Jurkat, Clone E6-1 (cell line): ENCODE results near the gene MCM3AP.
"Not testable (repeated sequence)": the region's sequence is repeated elsewhere in the genome, so short reads cannot be mapped to it uniquely, and the experiment has no call there.

Experiments used
- DNase-seq: peaks from one replicate; pipeline ENCODE4 v3.0.0-alpha.2; 2011; ENCODE audit warnings: low read depth, low spot score
- H3K4me3 ChIP-seq: 2 replicates; pipeline ENCODE4 v1.5.1; 2011; ENCODE audit warnings: mild to moderate bottlenecking, low read length, control low read depth, moderate library complexity

Gene MCM3AP

DNA sequence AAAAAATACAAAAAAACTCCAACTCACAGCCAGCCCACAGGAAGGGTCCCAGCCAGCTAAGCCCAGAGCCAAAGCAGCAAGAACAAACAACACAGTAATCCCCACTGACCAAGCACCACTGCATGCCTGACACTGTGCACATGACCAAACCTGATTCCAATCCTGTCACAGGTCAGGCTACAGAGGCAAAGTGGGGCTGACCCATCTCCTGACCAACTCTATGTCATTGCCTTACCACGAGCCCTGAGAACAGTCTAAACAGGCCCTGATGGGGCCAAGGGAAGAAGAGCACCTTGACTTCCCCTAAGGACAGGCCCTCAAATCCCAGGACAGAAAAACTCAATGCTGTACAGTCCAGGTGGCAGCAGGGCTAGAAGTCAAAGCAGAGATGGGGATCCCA lies 59.3 kb downstream of the MCM3AP start:
- DNase-seq: no peak
- no peak overlapping the region for H3K4me3 ChIP-seq

DNA sequence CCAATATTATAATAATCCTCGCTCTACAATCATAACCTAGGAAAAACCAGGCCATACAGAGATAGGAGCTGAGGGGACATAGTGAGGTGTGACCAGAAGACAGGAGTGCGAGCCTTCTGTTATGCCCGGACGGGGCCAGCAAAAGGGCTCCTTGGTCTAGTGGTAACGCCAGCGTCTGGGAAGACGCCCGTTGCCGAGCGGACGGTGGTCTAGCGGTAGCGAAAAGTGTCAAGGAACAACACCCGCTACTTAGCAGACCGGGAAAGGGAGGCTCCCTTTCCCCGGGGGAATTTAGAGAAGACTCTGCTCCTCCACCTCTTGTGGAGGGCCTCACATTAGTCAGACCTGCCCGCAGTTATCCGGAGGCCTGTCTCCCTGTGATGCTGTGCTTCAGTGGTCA lies 61.8 kb downstream of the MCM3AP start:
- DNase-seq, H3K4me3 ChIP-seq: not testable (repeated sequence)

DNA sequence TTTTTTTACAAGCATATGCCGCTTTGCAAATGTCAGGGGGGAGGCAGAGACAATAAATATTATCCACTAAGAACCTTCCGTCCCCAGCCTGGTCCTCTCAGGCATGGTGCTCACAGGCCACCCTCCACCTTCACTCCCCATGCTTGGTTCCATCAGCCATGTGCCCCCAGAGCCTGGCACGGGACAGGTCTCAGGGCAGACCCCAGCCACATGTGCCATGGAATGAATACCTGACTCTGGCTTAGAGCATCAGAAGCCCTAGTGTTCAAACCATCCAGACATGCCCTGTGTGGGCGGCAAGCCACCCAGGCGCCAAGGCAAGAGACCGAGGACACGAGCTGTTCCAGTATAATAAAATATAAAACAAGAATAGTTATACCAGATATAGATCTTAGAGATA lies 62.2 kb downstream of the MCM3AP start:
- H3K4me3 ChIP-seq: no peak overlapping the region
- DNase-seq: no peak

DNA sequence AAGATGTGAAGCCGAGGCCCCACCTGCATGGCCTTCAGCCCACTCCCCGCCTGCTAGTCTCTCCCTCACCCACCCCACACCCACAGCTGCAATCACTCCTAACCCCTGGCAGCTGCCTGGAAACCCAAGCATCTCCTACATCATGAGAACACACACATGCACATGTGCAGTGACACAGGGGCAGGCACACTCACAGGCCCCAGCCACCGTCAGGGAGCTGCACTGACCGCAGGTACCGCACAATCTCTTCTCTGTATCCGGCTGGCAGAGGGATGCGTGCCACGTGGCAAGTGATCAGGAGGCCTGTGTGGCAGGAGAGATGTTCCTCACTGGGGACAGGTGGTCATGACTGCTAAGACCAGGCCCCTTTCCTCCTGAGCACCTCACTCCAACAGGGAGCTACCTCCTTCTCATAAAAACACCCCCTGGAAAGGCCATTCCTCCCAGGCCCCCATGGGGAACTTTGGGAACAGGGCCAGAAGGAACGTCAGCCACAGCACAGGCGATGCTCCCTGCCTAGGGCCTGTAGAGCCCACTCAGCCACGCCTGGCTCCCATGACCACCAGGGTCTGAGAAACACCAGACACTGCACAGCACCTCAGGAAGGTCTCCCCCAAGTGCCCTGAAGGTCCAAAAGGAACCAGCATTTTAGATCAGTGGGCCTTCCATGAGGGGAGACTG lies 62.8 kb downstream of the MCM3AP start:
- no peak for DNase-seq
- no peak overlapping the region for H3K4me3 ChIP-seq

DNA sequence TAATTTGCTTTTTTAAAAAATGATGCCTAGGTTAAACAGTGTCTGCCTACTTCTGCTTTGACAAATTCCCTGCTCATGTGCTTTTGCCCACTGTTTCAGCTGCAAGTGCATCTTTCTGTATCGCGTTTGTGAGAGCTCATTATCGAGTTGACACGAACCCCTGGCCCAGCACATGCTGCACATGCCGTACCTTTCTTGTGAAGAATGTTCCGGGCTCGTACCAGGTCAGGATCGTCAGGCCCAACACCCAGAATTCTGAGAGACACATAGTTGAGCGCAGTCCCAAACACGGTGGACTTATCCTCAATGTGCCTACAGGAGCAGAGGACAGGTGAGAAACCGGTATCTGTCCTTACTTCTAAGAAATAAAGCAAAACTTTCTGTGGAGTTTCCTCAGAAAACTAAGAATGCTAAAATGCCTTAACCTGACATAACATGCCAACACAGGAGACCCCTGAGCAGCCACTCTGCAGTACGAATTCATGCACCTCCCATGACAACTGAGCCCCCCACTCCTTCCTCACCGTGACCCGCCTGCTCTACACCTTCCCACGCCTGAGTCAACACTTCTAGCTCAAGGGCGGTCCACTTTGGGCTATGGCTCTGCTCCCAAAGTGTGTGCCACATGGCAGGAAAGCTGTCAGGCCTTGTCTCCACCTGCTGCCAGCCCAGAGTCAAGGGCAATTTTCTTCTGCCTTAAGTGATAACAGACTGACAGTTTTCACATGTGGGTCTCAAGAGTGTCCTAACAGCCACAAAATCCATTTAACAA lies 63.6 kb downstream of the MCM3AP start:
- H3K4me3 ChIP-seq: no peak overlapping the region
- DNase-seq: no peak

DNA sequence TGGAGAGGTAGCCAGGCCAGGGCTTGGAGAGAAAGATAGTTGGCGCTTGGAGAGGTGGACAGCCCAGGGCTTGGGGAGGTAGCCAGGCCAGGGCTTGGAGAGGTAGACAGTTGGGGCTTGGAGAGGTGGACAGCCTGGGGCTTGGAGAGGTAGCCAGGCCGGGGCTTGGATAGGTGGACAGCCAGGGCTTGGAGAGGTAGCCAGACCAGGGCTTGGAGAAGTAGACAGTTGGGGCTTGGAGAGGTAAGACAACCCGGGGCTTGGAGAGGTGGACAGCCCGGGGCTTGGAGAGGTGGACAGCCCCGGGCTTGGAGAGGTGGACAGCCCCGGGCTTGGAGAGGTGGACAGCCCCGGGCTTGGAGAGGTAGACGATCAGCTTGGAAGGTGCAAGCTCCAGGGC lies 64.6 kb downstream of the MCM3AP start:
- DNase-seq: no peak
- H3K4me3 ChIP-seq: no peak overlapping the region

DNA sequence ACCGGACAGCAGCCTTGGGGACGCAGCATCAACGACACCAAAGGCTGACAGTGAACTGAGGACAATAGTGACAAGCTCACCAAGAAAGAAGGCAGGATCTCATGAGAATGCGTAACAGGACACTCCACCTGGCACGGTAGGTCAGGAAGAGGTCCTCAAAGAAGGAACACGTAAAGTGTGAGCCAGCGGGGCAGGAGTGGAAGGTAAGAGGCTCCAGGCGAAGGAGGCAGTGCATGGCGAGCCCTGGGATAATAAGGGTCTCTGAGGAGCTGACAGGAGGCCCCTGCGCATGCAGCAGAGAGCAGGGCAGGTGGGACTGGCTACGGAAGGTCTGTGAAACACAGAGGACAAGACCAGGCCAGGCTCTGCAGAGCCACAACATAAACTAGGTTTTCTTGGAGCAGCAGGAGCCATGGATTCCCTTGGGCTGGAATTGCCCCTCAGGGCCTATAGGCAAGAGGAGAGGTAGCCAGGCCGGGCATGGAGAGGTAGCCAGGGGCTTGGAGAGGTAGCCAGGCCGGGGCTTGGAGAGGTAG lies 65.1 kb downstream of the MCM3AP start:
- no peak overlapping the region for H3K4me3 ChIP-seq
- DNase-seq: no peak

DNA sequence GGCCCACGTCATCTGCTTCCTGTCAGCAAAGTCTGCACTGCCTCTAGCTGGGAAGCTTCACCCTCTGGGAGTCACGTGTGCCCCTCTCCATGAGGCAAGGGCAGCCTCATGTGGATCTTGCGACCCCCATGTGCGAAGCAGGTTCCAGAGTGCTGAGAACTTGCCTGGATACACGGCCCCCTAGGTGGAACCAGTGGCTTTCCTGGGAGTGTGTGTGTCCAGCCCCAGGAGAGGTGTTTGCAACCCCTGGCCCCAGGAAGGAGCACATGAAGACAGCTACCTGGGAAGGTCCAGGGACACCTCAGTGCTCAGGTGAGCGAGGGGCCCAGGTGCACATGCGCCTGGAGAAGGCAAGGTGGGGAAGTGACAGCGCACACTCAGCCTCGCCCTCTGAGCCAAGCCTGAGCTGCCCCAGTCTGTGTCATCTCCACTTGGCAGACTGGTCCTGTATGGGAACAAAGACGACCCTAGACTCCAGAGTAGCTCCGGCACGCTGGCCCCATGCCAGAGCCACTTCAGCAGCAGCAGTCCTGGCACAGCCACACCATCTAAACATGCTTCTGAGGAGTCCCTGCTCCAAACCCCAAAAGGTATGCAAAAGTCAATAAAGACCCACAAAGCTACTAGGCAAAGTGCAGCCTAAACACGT lies 65.7 kb downstream of the MCM3AP start:
- DNase-seq: no peak
- H3K4me3 ChIP-seq: no peak overlapping the region

DNA sequence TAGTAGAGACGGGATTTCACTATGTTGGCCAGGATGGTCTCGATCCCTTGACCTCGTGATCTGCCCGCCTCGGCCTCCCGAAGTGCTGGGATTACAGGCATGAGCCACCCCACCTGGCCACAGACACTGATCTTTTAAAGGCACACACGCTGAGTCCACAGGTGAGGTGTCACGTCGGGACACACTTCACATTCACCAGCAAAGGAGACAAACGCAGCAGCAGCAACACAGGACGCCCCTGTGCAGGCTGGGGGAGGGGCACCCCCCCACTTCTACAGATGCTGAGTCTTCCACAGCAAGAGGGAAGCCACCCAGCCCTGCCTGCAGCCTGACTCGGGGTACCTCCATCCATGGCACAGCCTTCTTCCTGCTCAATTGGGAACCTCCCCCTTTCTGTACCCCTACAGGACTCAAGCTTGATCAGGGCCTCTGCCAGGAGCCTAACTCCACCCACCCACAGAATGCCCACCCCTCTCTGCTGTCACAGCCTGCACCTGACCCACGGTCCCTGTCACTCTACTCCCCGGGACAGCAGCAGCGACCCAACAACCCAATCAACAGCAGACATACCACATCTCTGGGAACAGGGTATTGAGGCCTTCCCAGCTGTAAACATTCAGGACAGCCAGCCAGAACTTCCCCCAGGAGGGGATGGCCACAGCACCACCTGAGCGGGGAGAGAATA lies 66.4 kb downstream of the MCM3AP start:
- H3K4me3 ChIP-seq: no peak overlapping the region
- no peak for DNase-seq

DNA sequence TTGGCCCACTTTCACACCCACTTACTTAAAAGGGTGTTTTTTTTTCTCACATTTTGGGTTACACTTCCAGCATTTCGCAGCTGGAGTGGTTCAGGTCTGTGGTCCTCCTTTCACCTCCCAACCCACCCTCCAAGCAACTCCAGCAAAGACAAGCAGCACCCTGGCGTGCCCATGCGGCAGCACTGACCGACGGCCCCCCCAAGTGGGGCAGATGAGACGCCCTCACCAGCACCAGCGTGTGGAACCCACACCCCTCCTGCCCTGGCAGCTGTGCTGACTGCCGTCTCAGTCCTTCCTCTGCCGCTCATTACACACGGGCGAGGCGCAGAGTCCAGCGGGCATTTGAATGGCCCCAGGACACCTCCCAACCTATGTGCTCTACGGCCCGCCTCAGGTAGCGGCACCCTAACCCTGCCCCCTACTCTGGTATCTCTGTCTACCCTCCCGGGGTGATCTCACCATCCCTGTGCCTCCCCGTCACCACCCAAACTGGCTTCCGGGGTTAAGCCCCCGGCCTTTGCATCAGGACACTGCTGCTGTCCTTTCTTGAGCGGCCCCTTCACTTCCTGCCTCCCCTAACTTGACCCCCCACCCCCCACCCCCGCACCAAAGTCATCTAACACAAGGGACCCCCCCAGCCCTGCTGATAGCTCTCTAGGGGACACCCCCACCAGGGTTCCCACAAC lies 67.8 kb downstream of the MCM3AP start:
- no peak overlapping the region for H3K4me3 ChIP-seq
- DNase-seq: no peak

DNA sequence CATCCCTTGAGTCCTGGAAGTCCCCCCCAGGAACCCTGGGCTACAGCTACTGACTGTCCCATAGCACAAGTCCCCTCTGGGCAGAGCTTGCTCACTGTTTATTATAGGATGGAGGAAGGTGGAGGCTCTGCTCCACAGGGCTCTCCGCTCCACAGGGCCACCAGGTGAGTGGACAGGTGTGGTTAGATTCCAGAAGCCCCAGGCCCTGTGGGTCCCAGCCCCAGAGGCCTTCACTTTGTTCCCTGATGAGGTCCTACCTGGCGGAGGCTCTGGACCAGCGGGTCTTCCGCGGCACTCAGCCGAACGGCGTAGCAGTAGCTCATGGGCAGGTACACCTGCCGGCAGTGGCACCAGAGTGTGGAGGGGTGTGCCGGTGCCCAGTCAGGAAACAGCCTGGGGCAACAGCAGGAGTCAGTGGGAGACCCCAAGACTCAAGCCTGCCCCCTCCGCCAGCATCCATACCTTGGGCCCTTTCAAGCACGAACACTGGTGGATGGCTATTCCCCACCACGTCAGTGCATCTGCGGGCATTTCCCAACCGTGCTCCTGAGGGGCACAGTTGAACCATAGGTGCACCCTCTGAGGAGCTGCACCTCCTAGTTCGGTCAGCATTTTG lies 69.2 kb downstream of the MCM3AP start:
- DNase-seq: no peak
- H3K4me3 ChIP-seq: no peak overlapping the region

DNA sequence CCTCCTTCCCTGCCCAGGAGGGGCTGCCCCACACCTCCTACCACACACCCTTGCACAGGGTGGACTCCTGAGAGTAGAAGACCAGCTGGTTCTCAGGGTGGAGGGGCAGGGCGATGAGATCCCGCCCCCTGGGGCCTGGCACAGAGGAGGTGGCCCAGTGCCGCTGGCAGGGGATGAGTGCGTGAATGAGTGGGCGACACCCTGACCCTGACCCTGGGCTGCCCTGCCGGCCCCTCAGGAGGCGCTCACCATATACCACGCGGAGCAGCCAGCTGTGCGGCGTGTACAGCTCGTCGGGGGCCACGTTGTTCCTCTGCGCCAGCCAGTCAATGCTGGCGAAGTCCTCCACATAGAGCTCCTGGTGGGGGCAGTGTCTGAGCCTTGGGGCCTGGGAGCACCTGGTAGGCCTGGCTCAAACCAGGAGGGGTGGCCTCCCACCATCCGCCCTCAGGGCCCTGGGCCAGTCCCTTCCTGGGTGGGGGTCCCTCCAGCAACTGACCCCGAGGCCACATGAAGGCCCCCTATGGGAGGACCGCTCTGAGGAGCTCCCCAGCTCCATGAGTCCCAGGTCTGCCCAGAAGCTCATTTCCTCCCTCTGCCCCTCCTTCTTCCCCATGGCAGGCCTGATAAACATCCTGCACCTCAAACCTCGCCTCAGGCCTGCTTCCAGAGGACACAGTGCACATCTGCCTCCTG lies 69.8 kb downstream of the MCM3AP start:
- H3K4me3 ChIP-seq: no peak overlapping the region
- no peak for DNase-seq

DNA sequence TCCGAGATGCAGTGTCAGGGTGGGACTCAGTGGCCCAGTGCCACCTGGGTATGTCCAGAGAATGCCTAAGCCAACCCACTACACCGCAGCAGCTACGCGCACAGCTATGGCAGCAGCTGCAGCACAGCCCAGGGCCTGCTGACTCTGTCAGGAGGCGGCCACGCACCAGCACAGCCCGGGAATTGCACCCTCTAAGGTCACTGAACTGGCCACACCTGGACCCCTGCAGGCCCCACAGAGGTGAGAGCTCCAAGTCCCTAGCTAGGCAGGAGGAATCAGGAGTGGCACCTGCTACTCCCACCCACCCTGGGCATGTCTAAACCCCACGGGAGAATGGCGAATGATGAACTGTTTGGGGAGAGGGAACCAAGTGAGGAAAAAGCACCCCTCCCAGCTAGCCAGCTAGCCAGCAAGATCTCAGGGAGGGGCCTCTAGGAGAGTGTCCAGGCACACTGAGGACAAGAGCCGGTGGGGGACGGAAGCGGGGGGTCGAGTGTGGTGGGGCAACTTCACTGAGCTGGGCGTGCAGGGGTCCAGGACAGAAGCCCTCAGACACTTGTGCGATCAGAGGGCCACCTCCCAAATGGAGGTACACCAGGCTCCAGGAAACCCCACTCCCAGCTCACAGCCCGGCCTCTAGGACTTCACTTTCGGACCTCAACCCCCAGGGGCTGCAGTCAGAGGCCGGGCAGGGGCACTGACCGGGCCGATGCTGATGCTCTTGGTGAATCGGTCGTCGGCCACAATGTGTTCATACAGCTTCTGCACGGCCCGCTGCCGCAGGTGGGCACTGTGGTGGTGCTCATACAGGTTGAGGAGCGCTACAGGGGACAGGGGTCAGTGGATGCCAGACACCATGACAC lies 70.7 kb downstream of the MCM3AP start:
- no peak for DNase-seq
- no peak overlapping the region for H3K4me3 ChIP-seq

DNA sequence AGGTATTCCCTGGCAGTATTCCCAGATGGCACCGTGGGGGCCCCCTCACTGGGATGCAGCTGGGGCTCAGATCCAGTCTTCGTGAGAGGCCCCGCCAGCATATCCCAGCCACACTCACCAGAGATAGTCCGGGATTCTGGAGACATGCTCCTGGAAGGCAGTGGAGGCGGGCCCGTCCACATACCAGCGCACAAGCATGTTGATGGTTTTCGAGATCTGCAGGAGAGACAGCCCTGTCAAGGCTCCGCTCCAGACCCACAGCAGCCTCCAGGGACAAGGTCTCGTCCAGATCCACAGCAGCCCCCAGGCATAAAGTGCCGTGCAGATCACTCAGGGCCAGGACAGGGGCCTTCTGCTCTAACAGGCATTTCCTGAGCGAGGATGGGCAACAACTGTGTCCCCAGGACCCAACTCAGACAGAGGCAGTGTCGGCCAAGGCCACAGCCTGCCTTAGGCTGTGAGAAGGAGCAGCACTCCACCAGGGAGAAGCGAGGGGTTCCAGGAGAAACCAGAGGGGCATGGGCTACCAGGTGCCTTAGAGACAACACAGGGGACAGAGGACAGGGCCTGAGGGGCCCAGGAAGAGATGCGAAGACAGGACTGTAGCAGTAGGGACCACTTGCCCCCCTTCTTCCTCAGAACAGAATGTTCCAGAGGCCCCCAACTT lies 71.7 kb downstream of the MCM3AP start:
- no peak overlapping the region for H3K4me3 ChIP-seq
- DNase-seq: no peak

DNA sequence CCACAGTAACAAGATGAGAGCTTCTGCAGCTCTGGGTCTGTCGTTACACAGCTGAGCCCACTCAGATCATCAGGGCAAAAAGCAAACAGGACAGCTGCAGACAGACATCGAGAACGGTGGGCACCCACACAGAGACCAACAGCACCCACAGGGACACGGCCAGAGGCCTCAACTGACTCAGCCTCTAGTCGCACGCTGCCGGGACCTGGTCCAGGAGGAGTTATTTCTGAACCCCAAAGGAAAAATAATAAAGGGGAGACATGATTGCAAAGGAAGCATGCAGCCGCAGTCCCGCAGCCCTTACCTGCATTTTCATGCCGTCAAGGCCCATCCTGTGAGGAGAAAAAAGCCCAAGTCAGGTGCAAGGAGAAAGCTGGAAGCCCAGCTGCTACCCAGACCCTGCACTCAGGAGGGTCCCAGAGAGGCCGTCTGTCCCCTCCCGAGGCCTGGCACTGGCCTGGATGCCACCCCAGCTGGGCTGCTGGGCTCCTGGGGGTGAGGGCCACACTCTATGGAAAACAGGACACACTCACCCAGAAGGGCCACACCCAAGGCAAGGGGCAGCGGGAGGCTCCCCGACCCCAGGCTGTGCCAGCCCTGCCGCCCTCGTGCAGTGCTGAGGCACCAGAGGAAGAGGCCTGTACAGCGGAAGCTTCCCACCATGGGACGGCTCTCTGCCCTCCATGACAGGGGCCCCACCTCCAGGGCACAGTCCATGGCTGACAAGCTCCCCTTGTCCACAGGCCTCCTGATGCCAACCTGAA lies 72.5 kb downstream of the MCM3AP start:
- H3K4me3 ChIP-seq: no peak overlapping the region
- no peak for DNase-seq
